HG03103 (cell line): ENCODE data around the gene CYP2W1.
"Not testable (repeated sequence)": the region's sequence is repeated elsewhere in the genome, so short reads cannot be mapped to it uniquely, and the experiment has no call there.

Experiments used
- ATAC-seq: cut with Tn5 transposase; IDR thresholded peaks from one replicate; pipeline ENCODE4 v1.9.1; 2021; ENCODE audit warnings: low read depth; ENCODE audit not compliant: unreplicated experiment

Gene CYP2W1

GRCh38 chr7:1024876-1025742 is 42.1 kb downstream of the CYP2W1 start:
- ATAC-seq = no peak

DNA sequence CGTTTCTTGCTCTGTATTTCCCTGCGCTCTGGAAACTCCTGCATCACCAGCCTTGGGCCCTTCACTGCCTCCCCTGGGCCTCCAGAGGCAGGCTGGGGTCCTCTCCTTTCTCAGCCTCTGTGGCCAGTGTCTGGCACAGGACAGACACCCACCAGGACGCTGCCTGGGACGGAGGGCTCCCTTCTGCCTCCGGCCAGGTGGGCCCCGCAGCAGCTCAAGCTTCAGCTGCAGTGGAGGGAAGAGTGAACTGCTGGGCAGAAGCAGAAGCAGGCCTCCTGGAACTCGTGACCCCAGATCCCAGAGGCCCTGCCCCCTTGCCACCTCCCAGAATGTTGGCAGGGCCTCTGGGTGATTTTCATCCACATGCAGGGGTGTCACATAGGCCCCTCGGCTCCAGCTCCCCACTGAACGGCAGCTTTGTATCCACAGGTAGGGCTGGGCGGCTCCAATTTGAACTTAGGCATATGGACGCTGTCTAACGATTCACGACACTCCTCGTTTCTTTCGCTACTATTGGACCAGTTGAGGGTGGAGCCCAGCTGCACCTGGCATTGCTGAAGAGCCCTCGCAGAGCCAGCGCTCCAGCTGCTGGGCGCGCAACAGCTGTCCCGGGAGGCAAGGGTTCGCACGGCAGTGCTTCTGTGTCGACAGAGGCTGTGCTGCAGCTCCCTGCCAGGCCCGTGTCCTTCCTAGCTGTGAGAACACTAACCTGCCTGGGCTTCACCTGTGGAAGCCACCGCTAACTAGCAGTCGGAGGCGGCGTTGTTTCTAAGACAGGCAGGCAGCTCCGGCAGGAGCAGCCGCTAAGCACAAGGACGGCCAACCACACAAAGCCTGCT is 43.0 kb downstream of the CYP2W1 start:
- ATAC-seq = no peak

DNA sequence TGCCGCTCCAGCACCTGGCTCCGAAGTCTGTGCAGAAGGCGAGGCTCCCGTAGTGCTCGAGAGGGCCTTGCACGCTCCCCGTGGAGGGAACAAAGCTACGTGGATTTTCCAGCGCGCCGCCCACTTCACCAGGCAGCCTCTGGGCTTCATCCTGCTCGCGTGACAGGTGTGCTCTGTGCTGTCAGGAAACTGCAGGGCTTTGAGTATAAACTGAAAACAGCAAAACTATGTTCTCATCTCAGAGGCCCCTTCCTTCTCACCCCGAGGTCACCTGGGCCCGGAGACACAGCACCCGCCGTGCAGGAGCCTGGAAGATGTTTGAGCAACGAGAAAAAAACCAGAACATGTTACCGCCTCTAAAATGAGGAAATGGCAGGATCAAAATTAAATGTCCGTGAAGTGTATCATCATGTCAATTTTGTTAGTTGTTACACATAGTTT is 43.8 kb downstream of the CYP2W1 start:
- no peak for ATAC-seq

DNA sequence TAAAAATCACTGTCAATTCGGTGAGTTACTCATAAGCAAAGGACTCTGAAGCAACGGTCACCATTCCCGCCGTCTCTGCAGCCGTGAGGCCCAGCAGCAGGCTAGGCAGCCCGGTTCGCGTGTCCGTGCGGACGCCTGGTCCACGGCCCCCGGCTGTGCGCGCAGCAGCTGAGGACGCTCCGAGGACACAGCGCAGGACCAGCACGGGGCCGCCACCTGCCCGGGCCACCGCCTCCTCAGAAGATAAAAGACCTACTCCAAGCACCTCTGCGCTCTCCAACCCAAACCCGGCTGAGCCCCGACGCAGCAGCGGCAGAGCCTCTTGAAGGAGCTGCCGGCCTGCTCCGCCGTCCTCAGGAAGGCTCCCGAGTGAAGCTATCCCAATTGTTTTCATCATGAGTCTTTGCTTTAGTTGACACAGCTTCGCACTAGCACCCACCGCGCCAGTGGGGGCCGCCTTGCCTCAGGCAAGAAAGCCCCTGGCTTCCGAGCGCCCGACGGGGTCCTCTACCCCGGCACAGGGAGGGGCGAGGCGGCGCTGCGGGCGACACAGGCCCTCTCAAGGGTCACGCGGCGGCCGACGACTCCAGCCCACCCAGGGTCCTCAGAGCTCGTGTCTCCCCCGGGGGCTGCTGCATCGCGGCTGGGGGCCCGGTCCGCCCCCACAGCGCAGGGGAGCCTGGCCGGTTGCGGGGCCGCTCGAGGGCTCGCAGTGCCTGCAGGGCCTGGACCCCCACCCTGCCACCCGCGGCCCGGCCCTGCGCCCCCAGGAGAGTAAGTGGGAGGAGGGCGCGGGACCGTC is 44.5 kb downstream of the CYP2W1 start:
- ATAC-seq = peak; percentile 4

- ATAC-seq = peak; percentile 60
These were observed 45.2 kb downstream of the CYP2W1 start for GRCh38 chr7:1028044-1028770.

GRCh38 chr7:1028775-1029636 is 46.0 kb downstream of the CYP2W1 start:
- no peak for ATAC-seq

DNA sequence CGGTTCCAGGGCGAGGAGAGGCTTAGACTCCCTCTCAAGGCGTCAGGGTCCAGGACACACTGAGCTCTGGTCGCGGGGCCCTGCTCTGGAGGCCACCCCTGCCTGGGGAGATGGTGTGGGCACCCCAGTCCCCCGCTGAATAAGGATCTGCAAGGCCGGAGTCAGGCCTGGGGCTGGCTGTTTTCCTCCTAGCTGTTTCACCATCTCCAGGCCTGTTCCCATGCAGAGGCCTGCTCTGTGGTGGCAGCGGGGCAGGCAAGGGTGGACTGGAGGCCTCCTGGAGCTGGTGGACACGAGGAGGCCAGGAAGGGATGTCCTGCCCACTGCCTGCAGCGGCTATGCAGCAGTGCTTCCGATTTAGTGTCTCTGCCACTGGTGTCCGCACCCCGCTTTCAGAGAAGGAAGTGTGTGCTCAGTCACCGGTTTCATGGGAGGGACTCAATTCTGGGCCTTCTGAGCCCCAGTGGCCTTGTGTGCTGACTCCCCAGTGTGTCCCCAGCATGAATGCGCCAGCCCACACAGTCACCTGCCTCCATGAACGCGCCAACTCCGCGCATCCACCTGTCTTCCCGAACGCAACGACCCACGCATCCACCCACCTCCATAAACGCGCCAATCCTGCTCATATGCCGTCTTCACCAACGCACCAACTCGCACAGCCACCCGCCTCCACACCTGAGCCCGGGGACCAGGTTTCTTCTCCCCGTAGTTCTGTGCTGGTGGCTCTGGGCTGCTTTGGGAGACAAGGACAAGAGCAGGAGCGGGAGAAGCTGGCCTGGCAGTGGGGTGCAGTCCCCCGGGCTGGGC is 46.9 kb downstream of the CYP2W1 start:
- ATAC-seq = no peak

GRCh38 chr7:1030444-1031070 is 47.6 kb downstream of the CYP2W1 start:
- no peak for ATAC-seq

- ATAC-seq = no peak
These were observed 48.9 kb downstream of the CYP2W1 start for GRCh38 chr7:1031716-1032455.

- ATAC-seq = no peak
These were observed 49.7 kb downstream of the CYP2W1 start for GRCh38 chr7:1032536-1033181.

- ATAC-seq = no peak
These were observed 50.7 kb downstream of the CYP2W1 start for GRCh38 chr7:1033546-1034145.

GRCh38 chr7:1034769-1035168 is 51.8 kb downstream of the CYP2W1 start:
- ATAC-seq = not testable (repeated sequence)

DNA sequence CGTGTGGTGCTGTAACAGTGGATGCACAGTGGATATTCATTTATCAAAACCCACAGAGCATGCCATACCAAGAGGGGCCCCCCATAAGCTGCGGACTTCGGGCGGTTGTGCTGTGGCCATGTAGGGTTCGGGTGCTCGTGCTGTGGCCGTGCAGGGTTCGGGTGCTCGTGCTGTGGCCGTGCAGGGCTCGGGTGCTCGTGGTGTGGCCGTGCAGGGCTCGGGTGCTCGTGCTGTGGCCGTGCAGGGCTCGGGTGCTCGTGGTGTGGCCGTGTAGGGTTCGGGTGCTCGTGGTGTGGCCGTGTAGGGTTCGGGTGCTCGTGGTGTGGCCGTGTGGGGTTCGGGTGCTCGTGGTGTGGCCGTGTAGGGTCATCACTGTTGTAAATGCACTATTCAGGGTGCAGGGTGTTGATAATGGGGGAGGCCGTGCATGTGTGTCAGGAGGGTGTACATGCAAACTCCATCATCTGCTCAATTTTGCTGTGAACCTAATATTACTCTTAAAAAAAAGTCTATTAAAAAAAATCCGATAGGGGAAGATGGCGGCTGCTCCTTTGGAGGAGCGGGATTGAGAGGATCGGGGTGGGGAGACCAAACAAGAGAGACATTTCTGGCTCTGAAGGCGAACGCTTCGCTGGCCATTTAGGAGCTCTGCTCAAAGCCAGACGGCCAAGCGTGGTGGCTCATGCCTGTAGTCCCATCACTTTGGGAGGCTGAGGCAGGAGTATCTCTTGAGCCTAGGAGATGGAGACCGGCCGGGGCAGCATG is 53.4 kb downstream of the CYP2W1 start:
- ATAC-seq = not testable (repeated sequence)
